Urothelium cell line (cell line): Measurements from ENCODE around the gene HAGHL.
"Not testable (repeated sequence)": the region's sequence is repeated elsewhere in the genome, so short reads cannot be mapped to it uniquely, and the experiment has no call there.

Source experiments
- DNase-seq: peaks from one replicate; pipeline ENCODE4 v3.0.0; 2011; ENCODE audit warnings: low spot score, mixed read lengths
- FAIRE-seq: peaks from 2 replicates; lab custom pipeline; 2011; peaks lifted over from hg19 to GRCh38; lab: Jason Lieb, UNC

The HAGHL gene

GRCh38 chr16:732332-732731, 5.4 kb downstream of the HAGHL start:
- FAIRE-seq = no peak
- DNase-seq = no peak

- DNase-seq (no peak), FAIRE-seq (no peak)
These were observed 6.0 kb downstream of the HAGHL start for GRCh38 chr16:732936-733335.

- no peak for FAIRE-seq
- DNase-seq = no peak
These were observed 6.7 kb downstream of the HAGHL start for GRCh38 chr16:733382-734207.

- no peak for FAIRE-seq
- DNase-seq = no peak
These were observed 7.5 kb downstream of the HAGHL start for GRCh38 chr16:734208-734980.

- FAIRE-seq (no peak), DNase-seq (no peak)
These were observed 8.3 kb downstream of the HAGHL start for GRCh38 chr16:734981-735881.

GRCh38 chr16:735982-736453, 9.1 kb downstream of the HAGHL start:
- DNase-seq (no peak), FAIRE-seq (no peak)

GRCh38 chr16:736936-737481, 10.1 kb downstream of the HAGHL start:
- no peak for FAIRE-seq

GRCh38 chr16:739560-740458, 12.9 kb downstream of the HAGHL start:
- DNase-seq (no peak), FAIRE-seq (no peak)

More at GRCh38 chr16:736936-737481, 10.1 kb downstream of the HAGHL start:
- no peak for DNase-seq

- DNase-seq (no peak), FAIRE-seq (no peak)
These were observed 13.5 kb downstream of the HAGHL start for GRCh38 chr16:740459-740763.

- FAIRE-seq = peak; percentile 77
These were observed 14.0 kb downstream of the HAGHL start, which contains the start of gene CIAO3 for GRCh38 chr16:740764-741505. Gene CIAO3, minus strand, starts transcription at chr16:740997. Its CDS starts 12 bp downstream, at chr16:740985.

GRCh38 chr16:741986-742629, 15.2 kb downstream of the HAGHL start:
- DNase-seq (no peak), FAIRE-seq (no peak)

More at GRCh38 chr16:740764-741505, 14.0 kb downstream of the HAGHL start, which contains the start of gene CIAO3:
- peak; percentile 93 for DNase-seq

GRCh38 chr16:742894-743293, 16.0 kb downstream of the HAGHL start:
- not testable (repeated sequence) for FAIRE-seq, DNase-seq

- FAIRE-seq (no peak), DNase-seq (no peak)
These were observed 17.0 kb downstream of the HAGHL start for GRCh38 chr16:743794-744500.

GRCh38 chr16:745739-746138, 18.8 kb downstream of the HAGHL start:
- DNase-seq = peak; percentile 68
- FAIRE-seq = peak; percentile 9

GRCh38 chr16:746637-747036, 19.7 kb downstream of the HAGHL start:
- no peak for DNase-seq

GRCh38 chr16:747978-748746, 21.3 kb downstream of the HAGHL start:
- no peak for DNase-seq
- FAIRE-seq = no peak

More at GRCh38 chr16:746637-747036, 19.7 kb downstream of the HAGHL start:
- no peak for FAIRE-seq

- DNase-seq = no peak
- FAIRE-seq = no peak
These were observed 22.1 kb downstream of the HAGHL start for GRCh38 chr16:749010-749409.
